Cardiac fibroblast (primary cell): Measurements from ENCODE around the gene NPTX2.

Experiments
- DNase-seq, 2 donors: peaks; one replicate each; pipeline versions ENCODE4 v3.0.0 to v3.0.0-alpha.2; 2010; ENCODE audit warnings: low read depth in 2 of 2
- H3K4me3 ChIP-seq, 2 donors: replicated peaks in 1 of 2; 1 replicate in 1 of 2; 2 replicates in 1 of 2; pipeline ENCODE4 v1.5.1; 2011; ENCODE audit warnings: low read depth in 2 of 2, low read length in 2 of 2, mild to moderate bottlenecking in 2 of 2, moderate library complexity in 1 of 2
- TF ChIP-seq, protein P1 (sequence below): IDR thresholded peaks from one replicate; pipeline ENCODE4 v1.5.1; 2011; ENCODE audit warnings: low read depth, mild to moderate bottlenecking, low read length, inconsistent platforms

NPTX2 gene

DNA sequence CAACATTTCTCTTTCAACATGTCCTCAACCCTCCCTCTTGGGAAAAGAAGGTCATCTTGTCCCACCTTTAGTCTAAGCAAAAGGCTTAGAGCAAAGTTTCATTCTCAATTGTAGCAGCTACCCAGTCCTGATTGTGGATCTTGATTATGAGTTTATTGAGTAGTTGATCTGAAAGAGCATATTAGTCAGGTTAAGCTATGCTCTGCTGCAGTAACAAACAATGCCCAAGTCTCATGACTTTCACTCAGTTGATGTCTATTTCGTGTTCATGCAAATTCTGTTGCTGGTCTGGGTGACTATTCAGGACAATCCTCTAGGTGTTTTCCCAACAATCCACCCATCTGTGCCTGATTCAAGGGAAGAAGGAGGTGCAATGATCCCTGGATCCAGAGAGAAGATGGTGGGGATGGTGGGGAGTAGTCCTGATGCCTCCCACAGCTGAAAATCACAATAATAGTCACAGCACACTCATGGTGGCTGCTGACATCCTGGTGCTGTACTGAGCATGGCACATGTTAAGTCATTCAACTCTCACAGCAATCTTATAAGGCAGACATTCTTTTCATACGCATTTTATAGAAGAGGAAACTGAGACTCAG is 54.7 kb downstream of the NPTX2 start:
- TF ChIP-seq, protein P1, sequence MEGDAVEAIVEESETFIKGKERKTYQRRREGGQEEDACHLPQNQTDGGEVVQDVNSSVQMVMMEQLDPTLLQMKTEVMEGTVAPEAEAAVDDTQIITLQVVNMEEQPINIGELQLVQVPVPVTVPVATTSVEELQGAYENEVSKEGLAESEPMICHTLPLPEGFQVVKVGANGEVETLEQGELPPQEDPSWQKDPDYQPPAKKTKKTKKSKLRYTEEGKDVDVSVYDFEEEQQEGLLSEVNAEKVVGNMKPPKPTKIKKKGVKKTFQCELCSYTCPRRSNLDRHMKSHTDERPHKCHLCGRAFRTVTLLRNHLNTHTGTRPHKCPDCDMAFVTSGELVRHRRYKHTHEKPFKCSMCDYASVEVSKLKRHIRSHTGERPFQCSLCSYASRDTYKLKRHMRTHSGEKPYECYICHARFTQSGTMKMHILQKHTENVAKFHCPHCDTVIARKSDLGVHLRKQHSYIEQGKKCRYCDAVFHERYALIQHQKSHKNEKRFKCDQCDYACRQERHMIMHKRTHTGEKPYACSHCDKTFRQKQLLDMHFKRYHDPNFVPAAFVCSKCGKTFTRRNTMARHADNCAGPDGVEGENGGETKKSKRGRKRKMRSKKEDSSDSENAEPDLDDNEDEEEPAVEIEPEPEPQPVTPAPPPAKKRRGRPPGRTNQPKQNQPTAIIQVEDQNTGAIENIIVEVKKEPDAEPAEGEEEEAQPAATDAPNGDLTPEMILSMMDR = no peak
- DNase-seq = no peak
- no peak overlapping the region for H3K4me3 ChIP-seq

DNA sequence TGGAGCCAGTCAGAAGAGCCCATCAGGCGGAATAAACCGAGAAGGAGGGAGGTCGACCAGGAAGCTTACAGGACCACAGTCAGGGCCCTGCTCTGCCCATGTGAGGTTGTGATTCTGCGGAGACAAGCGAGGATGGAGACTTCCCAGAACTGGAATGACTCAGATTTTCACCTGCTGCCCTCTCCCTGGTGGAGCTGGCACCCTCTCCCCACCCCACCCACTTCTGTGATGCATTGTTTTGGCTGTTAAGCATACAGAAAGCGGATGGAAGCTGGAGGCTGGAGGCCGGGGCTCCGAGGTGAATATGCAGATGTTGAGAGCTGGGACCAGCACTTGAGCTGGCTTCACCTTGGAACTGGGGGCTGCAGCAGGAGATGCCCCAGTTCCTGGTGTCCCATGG is 57.4 kb downstream of the NPTX2 start:
- DNase-seq = no peak
- TF ChIP-seq, protein P1 = no peak
- no peak overlapping the region for H3K4me3 ChIP-seq

DNA sequence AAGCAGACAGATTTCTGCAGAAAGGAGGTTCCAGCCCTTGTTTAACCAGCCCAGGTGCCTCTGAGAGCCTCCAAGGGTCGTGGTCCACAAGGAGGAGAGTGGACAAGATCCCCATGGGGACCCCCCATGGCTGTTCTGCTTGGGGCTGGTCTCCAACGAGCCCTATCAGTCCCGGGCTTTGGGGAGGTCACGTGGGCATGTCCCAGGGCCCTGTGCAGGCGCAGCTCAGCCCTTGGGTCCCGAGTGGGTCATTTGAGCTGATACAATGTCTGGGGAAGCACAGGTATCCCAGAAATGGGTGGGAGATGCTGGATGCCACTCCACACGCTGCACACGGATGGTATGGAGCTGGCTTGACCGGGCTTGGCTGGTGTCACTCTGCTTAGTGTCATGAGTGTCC is 57.8 kb downstream of the NPTX2 start:
- no peak overlapping the region for H3K4me3 ChIP-seq
- TF ChIP-seq, protein P1 = no peak
- no peak for DNase-seq

DNA sequence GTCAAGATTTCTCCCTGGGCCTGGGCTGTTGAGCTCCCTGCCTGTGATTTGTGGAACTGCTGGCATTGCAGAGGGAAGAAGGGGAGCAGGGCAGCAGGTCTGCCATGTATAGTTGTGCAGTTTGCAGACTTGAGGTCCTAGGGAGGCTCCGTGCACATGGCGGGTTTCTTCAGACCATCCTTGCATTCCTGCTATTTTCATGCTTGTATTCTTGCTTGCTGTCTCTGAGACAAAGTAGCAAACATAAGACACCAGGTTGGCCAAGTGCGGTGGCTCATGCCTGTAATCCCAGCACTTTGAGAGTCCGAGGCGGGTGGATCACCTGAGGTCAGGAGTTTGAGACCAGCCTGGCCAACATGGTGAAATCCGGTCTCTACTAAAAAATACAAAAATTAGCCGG is 61.1 kb downstream of the NPTX2 start:
- DNase-seq = no peak
- no peak overlapping the region for H3K4me3 ChIP-seq
- TF ChIP-seq, protein P1 = no peak
